IMR-90 (cell line): ENCODE data around the gene PIP5K1C. TPM values are rescaled to one million over a fixed set of nuclear protein-coding genes. Genes with fewer than 3 reads are reported as not detected.

Experiments
- ATAC-seq: fragments of 200-7000 bp; cut with Tn5 transposase; 2 replicates; pipeline ENCODE4 v1.9.1; 2020; ENCODE audit warnings: low read depth, mild to moderate bottlenecking, moderate library complexity
- BruUV-seq: library from RNA; stranded (reverse); fragments of 400-500 nt; replicated peaks from 2 replicates; lab custom pipeline; 2021; lab: Mats Ljungman, UMichigan
- CTCF ChIA-PET: fragments of 300-600 bp; formaldehyde crosslinking; extraction: SDS; loops from one replicate; lab custom pipeline; 2021; ENCODE audit warnings: antibody characterized with exemption; lab: Yijun Ruan, JAX
- POLR2A ChIA-PET: fragments of 300-600 bp; sonication (Branson Sonifier 250); formaldehyde crosslinking; loops from one replicate; lab custom pipeline; 2022; ENCODE audit warnings: antibody characterized with exemption; ENCODE audit not compliant: unreplicated experiment; lab: Charles Lee
- DNase-seq: peaks from one replicate; pipeline ENCODE4 v3.0.0; 2013
- H2AFZ ChIP-seq: replicated peaks from 2 replicates; pipeline ENCODE3; 2013; ENCODE audit warnings: low read length, mild to moderate bottlenecking; ENCODE audit not compliant: poor library complexity
- H2AK5ac ChIP-seq: 2 replicates; pipeline ENCODE4 v1.6.1; 2013; ENCODE audit warnings: low read depth, low read length, inconsistent platforms
- H2AK9ac ChIP-seq: replicated peaks from 2 replicates; pipeline ENCODE3; 2013; ENCODE audit warnings: mild to moderate bottlenecking, low read depth, low read length, moderate library complexity; ENCODE audit not compliant: poor library complexity
- H2BK120ac ChIP-seq: 2 replicates; pipeline ENCODE4 v1.6.1; 2013; ENCODE audit warnings: low read depth, low read length, inconsistent platforms
- H2BK15ac ChIP-seq: 3 replicates; pipeline ENCODE4 v1.6.1; 2013; ENCODE audit warnings: low read depth, low read length, inconsistent platforms
- H2BK20ac ChIP-seq: 2 replicates; pipeline ENCODE4 v1.6.1; 2013; ENCODE audit warnings: low read depth, mild to moderate bottlenecking, inconsistent platforms, low read length, moderate library complexity
- H2BK5ac ChIP-seq: 2 replicates; pipeline ENCODE4 v1.6.1; 2013; ENCODE audit warnings: mild to moderate bottlenecking, low read depth, low read length, inconsistent platforms; ENCODE audit not compliant: poor library complexity, severe bottlenecking
- H3K14ac ChIP-seq: replicated peaks from 2 replicates; pipeline ENCODE4 v1.6.1; 2013; ENCODE audit warnings: low read depth, low read length, inconsistent platforms
- H3K18ac ChIP-seq: 2 replicates; pipeline ENCODE4 v1.6.1; 2013; ENCODE audit warnings: low read depth, low read length, control low read depth
- H3K23ac ChIP-seq: 2 replicates; pipeline ENCODE4 v1.6.1; 2013; ENCODE audit warnings: low read depth, low read length, inconsistent platforms
- H3K27ac ChIP-seq: 2 replicates; pipeline ENCODE4 v1.5.1; 2013; ENCODE audit warnings: mild to moderate bottlenecking, control low read depth, low read length; ENCODE audit not compliant: insufficient read depth
- H3K27me3 ChIP-seq: 2 replicates; pipeline ENCODE4 v1.6.1; 2013; ENCODE audit warnings: low read length; ENCODE audit not compliant: control insufficient read depth, insufficient read depth
- H3K36me3 ChIP-seq: 2 replicates; pipeline ENCODE4 v1.6.1; 2013; ENCODE audit warnings: low read length, mixed read lengths; ENCODE audit not compliant: control insufficient read depth, insufficient read depth
- H3K4ac ChIP-seq: 2 replicates; pipeline ENCODE4 v1.6.1; 2013; ENCODE audit warnings: low read depth, low read length, inconsistent platforms
- H3K4me1 ChIP-seq: 2 replicates; pipeline ENCODE4 v1.6.1; 2013; ENCODE audit warnings: low read length, mixed read lengths; ENCODE audit not compliant: control insufficient read depth, insufficient read depth
- H3K4me2 ChIP-seq: 2 replicates; pipeline ENCODE4 v1.6.1; 2013; ENCODE audit warnings: low read depth, mild to moderate bottlenecking, control low read depth, low read length, moderate library complexity
- H3K4me3 ChIP-seq: 2 replicates; pipeline ENCODE4 v1.5.1; 2013; ENCODE audit warnings: low read depth, mild to moderate bottlenecking, control low read depth, low read length, moderate library complexity; ENCODE audit not compliant: insufficient read depth
- H3K56ac ChIP-seq: 2 replicates; pipeline ENCODE4 v1.6.1; 2013; ENCODE audit warnings: low read length, inconsistent platforms; ENCODE audit not compliant: insufficient read depth; ENCODE audit errors: extremely low read depth
- H3K79me1 ChIP-seq, 2 experiments: 2 replicates each; pipeline ENCODE4 v1.6.1; 2013; ENCODE audit warnings: low read length in 2 of 2, inconsistent platforms in 1 of 2, low read depth in 1 of 2
- H3K9ac ChIP-seq: 2 replicates; pipeline ENCODE4 v1.6.1; 2013; ENCODE audit warnings: low read depth, low read length, control low read depth
- H3K9me1 ChIP-seq: 2 replicates; pipeline ENCODE4 v1.6.1; 2013; ENCODE audit warnings: low read length, inconsistent platforms; ENCODE audit not compliant: insufficient read depth
- H3K9me3 ChIP-seq: 2 replicates; pipeline ENCODE4 v1.6.1; 2013; ENCODE audit warnings: low read length; ENCODE audit not compliant: control insufficient read depth, insufficient read depth
- H4K20me1 ChIP-seq: 2 replicates; pipeline ENCODE4 v1.6.1; 2013; ENCODE audit warnings: low read length, inconsistent platforms; ENCODE audit not compliant: insufficient read depth
- H4K5ac ChIP-seq: 2 replicates; pipeline ENCODE4 v1.6.1; 2013; ENCODE audit warnings: mild to moderate bottlenecking, low read depth, low read length, control low read depth
- H4K8ac ChIP-seq, 2 experiments: 2 replicates each; pipeline ENCODE4 v1.6.1; 2013; ENCODE audit warnings: low read depth in 2 of 2, low read length in 2 of 2, control low read depth in 1 of 2, inconsistent platforms in 1 of 2
- H4K91ac ChIP-seq: 2 replicates; pipeline ENCODE4 v1.6.1; 2013; ENCODE audit warnings: low read depth, low read length, inconsistent platforms; ENCODE audit not compliant: insufficient read depth
- MAFK ChIP-seq: IDR thresholded peaks from 2 replicates; pipeline ENCODE4 v1.6.1; 2012; ENCODE audit warnings: low read depth, low read length, improper control_type of control experiment
- RFX5 ChIP-seq: IDR thresholded peaks from 2 replicates; pipeline ENCODE4 v1.8.0; 2012; ENCODE audit warnings: low read depth, mild to moderate bottlenecking, low read length, moderate library complexity
- WGBS, 2 experiments: methylation state at CpG; one replicate each; pipeline versions ENCODE4 v1.1.5 to v1.1.7; 2013; ENCODE audit warnings: missing lambda C conversion rate in 2 of 2; ENCODE audit not compliant: insufficient read length in 1 of 2; ENCODE audit errors: extremely low coverage in 2 of 2; 5-methylcytosine and 5-hydroxymethylcytosine counted together
- dilution Hi-C: fragments of 300-500 bp; cut with HindIII; formaldehyde crosslinking; loops from one replicate; pipeline ENCODE4 v1.14.3; 2018; ENCODE audit warnings: low sequenced_read_pairs; ENCODE audit not compliant: unreplicated experiment
- in situ Hi-C: fragments of 300-500 bp; cut with MboI; formaldehyde crosslinking; loops from 3 replicates; pipeline ENCODE4 v1.14.3; 2019; ENCODE audit warnings: low sequenced_read_pairs, inconsistent platforms, mixed read lengths
- intact Hi-C: fragments of 100-400 bp; cut with micrococcal nuclease; formaldehyde crosslinking; loops from 2 replicates; pipeline ENCODE4 v1.10.0; 2022
- polyA plus RNA-seq, 3 experiments: library from polyadenylated mRNA; depleted of rRNA; stranded (reverse); fragments of >200 nt; gene quantifications; 2 replicates each; pipeline ENCODE4 v1.2.3, GENCODE V29; 2012; ENCODE audit warnings: low replicate concordance in 1 of 3
- total RNA-seq: library from RNA; depleted of rRNA; stranded (reverse); fragments of >200 nt; gene quantifications from 2 replicates; pipeline ENCODE4 v1.2.3, GENCODE V29; 2012
- TF ChIP-seq, protein P1 (sequence below): conservative IDR thresholded peaks from 2 replicates; pipeline ENCODE4 v1.5.1; 2012; ENCODE audit warnings: mild to moderate bottlenecking, low read depth, low read length, improper control_type of control experiment

Gene PIP5K1C
- total and polyA plus RNA-seq, 2 of the 4 experiments (the other 2 are of a cell fraction), result 13.6 to 23.3 TPM

GRCh38 chr19:3613818-3614661 is 86.2 kb downstream of the PIP5K1C start:
- H3K9me1 ChIP-seq, result no peaks in the 10 kb centered on the region
- H4K5ac ChIP-seq, result no peak overlapping the region
- peaks cover 32% of the 10 kb centered on the region for H3K36me3 ChIP-seq
- no peak overlapping the region for H3K4ac ChIP-seq
- H3K27me3 ChIP-seq, result no peaks in the 10 kb centered on the region
- ATAC-seq, result no peak
- H2AK5ac ChIP-seq, result no peak overlapping the region
- ChIA-PET POLR2A (no interaction called here), CTCF (no interaction called here)
- H3K27ac ChIP-seq, result no peak overlapping the region
- TF ChIP-seq, protein P1, sequence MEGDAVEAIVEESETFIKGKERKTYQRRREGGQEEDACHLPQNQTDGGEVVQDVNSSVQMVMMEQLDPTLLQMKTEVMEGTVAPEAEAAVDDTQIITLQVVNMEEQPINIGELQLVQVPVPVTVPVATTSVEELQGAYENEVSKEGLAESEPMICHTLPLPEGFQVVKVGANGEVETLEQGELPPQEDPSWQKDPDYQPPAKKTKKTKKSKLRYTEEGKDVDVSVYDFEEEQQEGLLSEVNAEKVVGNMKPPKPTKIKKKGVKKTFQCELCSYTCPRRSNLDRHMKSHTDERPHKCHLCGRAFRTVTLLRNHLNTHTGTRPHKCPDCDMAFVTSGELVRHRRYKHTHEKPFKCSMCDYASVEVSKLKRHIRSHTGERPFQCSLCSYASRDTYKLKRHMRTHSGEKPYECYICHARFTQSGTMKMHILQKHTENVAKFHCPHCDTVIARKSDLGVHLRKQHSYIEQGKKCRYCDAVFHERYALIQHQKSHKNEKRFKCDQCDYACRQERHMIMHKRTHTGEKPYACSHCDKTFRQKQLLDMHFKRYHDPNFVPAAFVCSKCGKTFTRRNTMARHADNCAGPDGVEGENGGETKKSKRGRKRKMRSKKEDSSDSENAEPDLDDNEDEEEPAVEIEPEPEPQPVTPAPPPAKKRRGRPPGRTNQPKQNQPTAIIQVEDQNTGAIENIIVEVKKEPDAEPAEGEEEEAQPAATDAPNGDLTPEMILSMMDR, result no peak
- TF ChIP-seq MAFK (no peak), RFX5 (no peak)
- no peak overlapping the region for H2BK15ac ChIP-seq
- no peak overlapping the region for H4K91ac ChIP-seq
- 68% methylated on average over 14 of the region's 39 CpGs; no CpG with 5 or more reads in 1 of the 2 experiments for WGBS, 2 experiments
- H3K18ac ChIP-seq, result no peak overlapping the region
- no peak overlapping the region for H3K56ac ChIP-seq
- H2BK120ac ChIP-seq, result no peak overlapping the region
- H2AK9ac ChIP-seq, result no peak overlapping the region
- intact Hi-C loops, result loop anchor here (10.0 kb wide), 1 partner anchor 289 kb away; no protein-coding TSS in a partner anchor
- BruUV-seq, result no TSS peak
- H3K23ac ChIP-seq, result no peak overlapping the region
- H3K4me1 ChIP-seq, result peaks cover 3% of the 10 kb centered on the region; the same call in 1 of the 2 replicates
- H4K8ac ChIP-seq, result no peak overlapping the region
- H3K9me3 ChIP-seq, result no peaks in the 10 kb centered on the region
- in situ Hi-C loops, result loop anchor here (25.0 kb wide), 1 partner anchor 302 kb away; no protein-coding TSS in a partner anchor
- DNase-seq, result no peak
- no peak overlapping the region for H3K4me3 ChIP-seq
- dilution Hi-C loops, result no loop called here
- no peak overlapping the region for H2AFZ ChIP-seq
- no peak overlapping the region for H3K4me2 ChIP-seq
- H3K9ac ChIP-seq, result no peak overlapping the region
- H3K79me1 ChIP-seq, result peaks cover 0 to 8% of the 10 kb centered on the region in 2 experiments; a peak in 1 of 4 replicates
- no peak overlapping the region for H2BK20ac ChIP-seq
- H4K20me1 ChIP-seq, result peaks cover 3% of the 10 kb centered on the region; the same call in 1 of the 2 replicates
- no peak overlapping the region for H3K14ac ChIP-seq
- no peak overlapping the region for H2BK5ac ChIP-seq
